Measurements from ENCODE around the gene CMBL. TPM values are rescaled to one million over a fixed set of nuclear protein-coding genes. Genes with fewer than 3 reads are reported as not detected.
"Not testable (repeated sequence)": the region's sequence is repeated elsewhere in the genome, so short reads cannot be mapped to it uniquely, and the experiment has no call there.

Gene CMBL
- total and polyA plus RNA-seq, 2 donors (not counting 1 experiment from before 2014, with no cell fraction given): not detected

- intact Hi-C loops (cut with micrococcal nuclease): no loop called here
- H4K20me1 ChIP-seq (ENCODE audit: control insufficient read depth, insufficient read depth, low read length, poor library complexity, severe bottlenecking): no peaks in the 10 kb centered on the region
- H3K9ac ChIP-seq (ENCODE audit: low read length): no peak overlapping the region
- no peaks in the 10 kb centered on the region for H3K9me3 Mint-ChIP-seq (ENCODE audit: insufficient read depth)
- peaks cover 27% of the 10 kb centered on the region for H3K27me3 Mint-ChIP-seq
- H2AFZ ChIP-seq (ENCODE audit: insufficient read depth, low read depth, low read length, poor library complexity, severe bottlenecking): no peak overlapping the region
- H3K27me3 ChIP-seq (replicated peaks in 1 of 4; ENCODE audit: control extremely low read depth in 1 of 4, control insufficient read depth in 3 of 4, insufficient read depth in 4 of 4, low read length in 3 of 4): peaks cover 0 to 5% (median 0%) of the 10 kb centered on the region in 4 experiments
- no peaks in the 10 kb centered on the region for H3K79me2 ChIP-seq (ENCODE audit: control insufficient read depth, insufficient read depth, low read length)
- POLR2A ChIA-PET: no interaction called here
- no peak overlapping the region for H3K4me3 Mint-ChIP-seq
- no peak overlapping the region for H3K27ac Mint-ChIP-seq
- no peak overlapping the region for H3K27ac ChIP-seq (ENCODE audit: low read length in 2 of 2)
- no peak for TF ChIP-seq CTCF (IDR thresholded peaks at IDR 0.05)
- TF ChIP-seq EZH2 (IDR thresholded peaks at IDR 0.05; ENCODE audit: borderline replicate concordance, insufficient read depth, low read depth, low read length, poor library complexity, severe bottlenecking): no peak
- CTCF ChIA-PET: no interaction called here
- H3K4me1 Mint-ChIP-seq: no peaks in the 10 kb centered on the region
- H3K9me3 ChIP-seq (ENCODE audit: control extremely low read depth in 1 of 3, control insufficient read depth in 2 of 3, insufficient read depth in 1 of 3, low read length in 2 of 3): no peaks in the 10 kb centered on the region
- H3K4me2 ChIP-seq (replicated peaks; ENCODE audit: low read depth, low read length, poor library complexity, severe bottlenecking): no peak overlapping the region
- no peak for ATAC-seq (ENCODE audit: low read depth)
- H3K4me3 ChIP-seq (ENCODE audit: control extremely low read depth in 1 of 5, extremely low read depth in 1 of 5, insufficient read depth in 1 of 5, low read depth in 2 of 5, low read length in 4 of 5): no peak overlapping the region
- no peaks in the 10 kb centered on the region for H3K36me3 ChIP-seq (replicated peaks in 1 of 2; ENCODE audit: control extremely low read depth in 1 of 2, control insufficient read depth in 1 of 2, extremely low read depth in 1 of 2, insufficient read depth in 2 of 2, low read length in 1 of 2)
- no peaks in the 10 kb centered on the region for H3K4me1 ChIP-seq (ENCODE audit: control insufficient read depth in 2 of 2, insufficient read depth in 2 of 2, low read length in 2 of 2)
- 93% methylated on average over 9 of the region's 9 CpGs for WGBS (ENCODE audit: insufficient coverage)
- DNase-seq: no peak
These were observed 31.7 kb downstream of the CMBL start for GRCh38 chr5:10275991-10276390.

- ATAC-seq (ENCODE audit: low read depth) (no peak), DNase-seq (no peak)
- Histone ChIP-seq H3K4me1 (ENCODE audit: control insufficient read depth in 2 of 2, insufficient read depth in 2 of 2, low read length in 2 of 2) (no peaks in the 10 kb centered on the region), H3K27me3 (replicated peaks in 1 of 4; ENCODE audit: control extremely low read depth in 1 of 4, control insufficient read depth in 3 of 4, insufficient read depth in 4 of 4, low read length in 3 of 4) (peaks cover 0 to 5% (median 0%) of the 10 kb centered on the region in 4 experiments), H3K4me2 (replicated peaks; ENCODE audit: low read depth, low read length, poor library complexity, severe bottlenecking) (no peak overlapping the region), H3K9me3 (ENCODE audit: control extremely low read depth in 1 of 3, control insufficient read depth in 2 of 3, insufficient read depth in 1 of 3, low read length in 2 of 3) (no peaks in the 10 kb centered on the region), H3K9ac (ENCODE audit: low read length) (no peak overlapping the region), H4K20me1 (ENCODE audit: control insufficient read depth, insufficient read depth, low read length, poor library complexity, severe bottlenecking) (no peaks in the 10 kb centered on the region), H2AFZ (ENCODE audit: insufficient read depth, low read depth, low read length, poor library complexity, severe bottlenecking) (no peak overlapping the region), H3K36me3 (replicated peaks in 1 of 2; ENCODE audit: control extremely low read depth in 1 of 2, control insufficient read depth in 1 of 2, extremely low read depth in 1 of 2, insufficient read depth in 2 of 2, low read length in 1 of 2) (no peaks in the 10 kb centered on the region), H3K4me3 (ENCODE audit: control extremely low read depth in 1 of 5, extremely low read depth in 1 of 5, insufficient read depth in 1 of 5, low read depth in 2 of 5, low read length in 4 of 5) (no peak overlapping the region), H3K79me2 (ENCODE audit: control insufficient read depth, insufficient read depth, low read length) (no peaks in the 10 kb centered on the region), H3K27ac (ENCODE audit: low read length in 2 of 2) (no peak overlapping the region)
- Mint-ChIP-seq H3K27ac (no peak overlapping the region), H3K4me3 (no peak overlapping the region), H3K27me3 (peaks cover 27% of the 10 kb centered on the region), H3K9me3 (ENCODE audit: insufficient read depth) (no peaks in the 10 kb centered on the region), H3K4me1 (no peaks in the 10 kb centered on the region)
- no peak for TF ChIP-seq CTCF (IDR thresholded peaks at IDR 0.05)
- no peak for TF ChIP-seq EZH2 (IDR thresholded peaks at IDR 0.05; ENCODE audit: borderline replicate concordance, insufficient read depth, low read depth, low read length, poor library complexity, severe bottlenecking)
- ChIA-PET CTCF (no interaction called here), POLR2A (no interaction called here)
- intact Hi-C loops (cut with micrococcal nuclease): no loop called here
- WGBS (ENCODE audit: insufficient coverage): 20% methylated on average over 8 of the region's 10 CpGs
These were observed 32.2 kb downstream of the CMBL start for GRCh38 chr5:10275460-10275859.

- 97% methylated on average over 3 of the region's 6 CpGs for WGBS (ENCODE audit: insufficient coverage)
- H2AFZ ChIP-seq (ENCODE audit: insufficient read depth, low read depth, low read length, poor library complexity, severe bottlenecking); H4K20me1 ChIP-seq (ENCODE audit: control insufficient read depth, insufficient read depth, low read length, poor library complexity, severe bottlenecking); DNase-seq; H3K9me3 ChIP-seq (ENCODE audit: control extremely low read depth in 1 of 3, control insufficient read depth in 2 of 3, insufficient read depth in 1 of 3, low read length in 2 of 3); H3K27me3 ChIP-seq (replicated peaks in 1 of 4; ENCODE audit: control extremely low read depth in 1 of 4, control insufficient read depth in 3 of 4, insufficient read depth in 4 of 4, low read length in 3 of 4); H3K4me1 ChIP-seq (ENCODE audit: control insufficient read depth in 2 of 2, insufficient read depth in 2 of 2, low read length in 2 of 2); H3K4me3 Mint-ChIP-seq; H3K4me2 ChIP-seq (replicated peaks; ENCODE audit: low read depth, low read length, poor library complexity, severe bottlenecking); H3K9me3 Mint-ChIP-seq (ENCODE audit: insufficient read depth); intact Hi-C loops (cut with micrococcal nuclease); H3K27ac Mint-ChIP-seq; H3K27ac ChIP-seq (ENCODE audit: low read length in 2 of 2); H3K4me3 ChIP-seq (ENCODE audit: control extremely low read depth in 1 of 5, extremely low read depth in 1 of 5, insufficient read depth in 1 of 5, low read depth in 2 of 5, low read length in 4 of 5); H3K36me3 ChIP-seq (replicated peaks in 1 of 2; ENCODE audit: control extremely low read depth in 1 of 2, control insufficient read depth in 1 of 2, extremely low read depth in 1 of 2, insufficient read depth in 2 of 2, low read length in 1 of 2); POLR2A ChIA-PET; CTCF ChIA-PET; ATAC-seq (ENCODE audit: low read depth); H3K9ac ChIP-seq (ENCODE audit: low read length); H3K79me2 ChIP-seq (ENCODE audit: control insufficient read depth, insufficient read depth, low read length); H3K4me1 Mint-ChIP-seq: not testable (repeated sequence)
- H3K27me3 Mint-ChIP-seq: peaks cover 27% of the 10 kb centered on the region
These were observed 34.9 kb downstream of the CMBL start for GRCh38 chr5:10272875-10273209.

Measured in B cell (primary cell).